ENCODE measurements around the gene B4GALT1.

Gene B4GALT1

DNA sequence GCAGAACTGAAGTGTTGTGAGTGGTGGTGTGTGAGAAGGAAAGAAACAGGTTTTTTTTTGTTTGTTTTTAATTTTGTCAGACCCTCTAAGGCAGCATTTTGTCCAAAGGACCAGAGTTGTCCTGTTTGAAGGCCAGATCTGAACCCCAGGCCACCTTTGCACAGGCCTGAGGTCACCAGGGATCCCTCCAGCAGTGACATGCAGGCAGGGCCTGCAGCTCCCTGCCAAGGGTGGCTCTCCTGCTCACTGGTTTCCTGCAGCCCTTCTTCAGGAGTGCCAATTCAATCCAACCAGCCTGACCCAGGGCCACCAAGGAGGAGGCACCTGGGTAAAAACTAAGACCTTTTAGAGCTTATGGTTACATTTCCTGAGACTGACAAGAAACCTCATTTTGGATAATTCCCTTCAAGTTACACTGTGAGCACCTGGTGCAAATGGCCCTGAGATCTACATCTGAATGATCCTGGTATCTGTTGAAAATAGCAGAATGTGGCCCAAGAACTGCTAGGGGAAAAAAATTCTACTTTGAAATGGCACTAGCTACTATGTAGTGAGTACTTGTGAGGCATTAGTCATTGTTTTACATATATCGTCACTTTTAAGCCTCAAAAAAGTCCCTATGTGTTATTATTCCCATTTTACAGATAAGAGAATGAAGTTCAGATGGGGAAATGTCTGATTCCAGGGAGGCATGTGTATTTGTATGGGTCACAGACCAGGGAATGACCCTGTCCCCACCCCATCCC is 57.1 kb downstream of the B4GALT1 start:
- TF ChIP-seq, protein P1, sequence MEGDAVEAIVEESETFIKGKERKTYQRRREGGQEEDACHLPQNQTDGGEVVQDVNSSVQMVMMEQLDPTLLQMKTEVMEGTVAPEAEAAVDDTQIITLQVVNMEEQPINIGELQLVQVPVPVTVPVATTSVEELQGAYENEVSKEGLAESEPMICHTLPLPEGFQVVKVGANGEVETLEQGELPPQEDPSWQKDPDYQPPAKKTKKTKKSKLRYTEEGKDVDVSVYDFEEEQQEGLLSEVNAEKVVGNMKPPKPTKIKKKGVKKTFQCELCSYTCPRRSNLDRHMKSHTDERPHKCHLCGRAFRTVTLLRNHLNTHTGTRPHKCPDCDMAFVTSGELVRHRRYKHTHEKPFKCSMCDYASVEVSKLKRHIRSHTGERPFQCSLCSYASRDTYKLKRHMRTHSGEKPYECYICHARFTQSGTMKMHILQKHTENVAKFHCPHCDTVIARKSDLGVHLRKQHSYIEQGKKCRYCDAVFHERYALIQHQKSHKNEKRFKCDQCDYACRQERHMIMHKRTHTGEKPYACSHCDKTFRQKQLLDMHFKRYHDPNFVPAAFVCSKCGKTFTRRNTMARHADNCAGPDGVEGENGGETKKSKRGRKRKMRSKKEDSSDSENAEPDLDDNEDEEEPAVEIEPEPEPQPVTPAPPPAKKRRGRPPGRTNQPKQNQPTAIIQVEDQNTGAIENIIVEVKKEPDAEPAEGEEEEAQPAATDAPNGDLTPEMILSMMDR (IDR thresholded peaks at IDR 0.05; ENCODE audit: borderline replicate concordance, insufficient read depth, low read depth, low read length): no peak
- H3K4me3 ChIP-seq (ENCODE audit: low read depth, low read length): no peak overlapping the region

DNA sequence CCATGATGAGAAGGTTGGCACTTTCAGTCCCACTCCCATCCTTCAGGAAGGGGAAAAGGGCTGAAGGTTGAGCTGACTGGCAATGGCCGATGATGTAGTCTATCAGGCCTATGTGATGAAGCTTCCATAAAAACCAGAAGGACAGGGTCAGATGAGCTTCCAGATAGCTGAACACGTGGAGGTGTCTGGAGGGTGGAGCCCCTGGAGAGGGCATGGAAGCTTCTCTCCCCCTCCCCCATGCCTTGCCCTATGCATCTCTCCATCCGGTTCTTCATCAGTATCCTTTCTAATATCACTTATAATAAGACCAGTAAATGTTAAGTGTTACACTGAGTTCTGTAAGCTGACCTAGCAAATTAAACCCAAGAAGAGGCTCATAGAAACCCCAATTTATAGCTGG is 58.0 kb downstream of the B4GALT1 start:
- TF ChIP-seq, protein P1 (IDR thresholded peaks at IDR 0.05; ENCODE audit: borderline replicate concordance, insufficient read depth, low read depth, low read length): no peak
- no peak overlapping the region for H3K4me3 ChIP-seq (ENCODE audit: low read depth, low read length)

DNA sequence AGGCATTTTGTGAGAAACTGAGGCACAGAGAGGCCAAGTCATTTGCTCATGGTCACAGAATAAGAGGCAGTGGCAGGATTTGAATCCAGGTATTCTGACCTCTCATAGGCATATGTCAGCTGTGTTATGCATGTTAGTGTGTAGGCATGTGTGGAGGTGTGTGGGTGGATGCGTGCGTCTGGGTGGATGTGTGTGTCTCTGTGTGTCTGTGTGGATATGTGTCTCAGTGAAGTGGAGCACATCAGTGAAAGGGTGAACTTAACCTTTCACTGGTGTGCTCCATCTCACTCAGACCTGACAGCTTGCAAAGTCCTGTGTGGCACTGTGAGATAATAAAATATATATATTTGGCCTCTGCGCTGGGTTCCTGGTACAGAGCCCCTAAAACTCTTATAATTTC is 58.7 kb downstream of the B4GALT1 start:
- TF ChIP-seq, protein P1 (IDR thresholded peaks at IDR 0.05; ENCODE audit: borderline replicate concordance, insufficient read depth, low read depth, low read length): no peak
- H3K4me3 ChIP-seq (ENCODE audit: low read depth, low read length): no peak overlapping the region

DNA sequence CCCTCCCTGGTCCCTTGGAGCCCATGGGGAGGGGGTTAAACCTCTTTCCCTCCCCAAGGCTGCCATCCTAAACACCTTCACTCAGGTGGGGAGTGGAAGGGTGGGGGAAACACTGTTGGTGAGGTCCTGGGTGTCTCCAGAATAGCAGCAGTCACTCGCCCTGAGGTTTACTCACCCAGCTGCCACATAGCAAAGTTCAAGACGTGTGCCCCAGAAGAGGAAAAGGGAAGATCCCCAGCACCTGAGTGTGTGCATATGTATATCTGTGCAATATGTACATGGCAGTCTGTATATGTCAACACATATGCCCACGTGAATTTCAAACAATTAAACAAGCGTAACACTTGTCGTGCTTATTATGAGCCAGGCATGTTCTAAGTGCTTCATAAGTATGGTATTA is 59.4 kb downstream of the B4GALT1 start:
- no peak overlapping the region for H3K4me3 ChIP-seq (ENCODE audit: low read depth, low read length)
- TF ChIP-seq, protein P1 (IDR thresholded peaks at IDR 0.05; ENCODE audit: borderline replicate concordance, insufficient read depth, low read depth, low read length): no peak

DNA sequence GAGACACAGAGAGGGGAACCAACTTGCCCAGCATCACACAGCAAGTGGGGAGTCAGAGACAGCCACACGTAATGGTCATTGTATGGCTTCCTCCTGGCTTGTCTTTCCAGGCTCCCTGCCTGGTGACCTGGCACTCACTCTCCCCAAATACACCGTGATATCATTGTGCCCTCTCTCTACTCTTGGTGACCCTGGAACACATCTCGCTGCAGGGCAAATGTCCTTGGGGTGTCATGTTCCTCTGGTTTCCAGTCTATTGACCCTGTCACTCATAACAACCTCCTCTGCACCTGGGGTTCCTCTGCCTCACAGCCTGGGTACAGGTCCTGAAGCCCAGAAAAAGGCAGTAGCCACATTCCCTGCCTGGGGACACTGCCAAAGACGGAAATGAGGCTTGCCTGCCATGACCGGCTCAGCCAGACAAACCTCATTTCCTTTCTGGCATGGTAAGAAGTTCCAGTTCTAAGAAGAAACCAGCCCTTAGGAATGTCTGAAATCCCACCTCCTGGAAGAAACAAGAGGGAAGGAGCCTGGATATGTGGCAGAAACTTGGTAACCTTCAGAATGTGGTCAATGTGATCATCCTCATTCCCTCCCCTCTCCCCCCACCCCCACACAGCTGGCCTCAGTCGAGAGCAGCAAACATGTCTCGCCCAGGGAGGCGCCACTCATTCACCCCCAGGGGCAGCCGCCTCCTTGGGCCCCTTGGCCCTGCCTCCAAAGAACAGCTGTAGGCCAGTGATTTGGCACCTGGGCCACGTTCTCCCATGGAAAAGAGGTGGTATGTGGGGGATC is 60.1 kb downstream of the B4GALT1 start:
- TF ChIP-seq, protein P1 (IDR thresholded peaks at IDR 0.05; ENCODE audit: borderline replicate concordance, insufficient read depth, low read depth, low read length): no peak
- H3K4me3 ChIP-seq (ENCODE audit: low read depth, low read length): no peak overlapping the region

DNA sequence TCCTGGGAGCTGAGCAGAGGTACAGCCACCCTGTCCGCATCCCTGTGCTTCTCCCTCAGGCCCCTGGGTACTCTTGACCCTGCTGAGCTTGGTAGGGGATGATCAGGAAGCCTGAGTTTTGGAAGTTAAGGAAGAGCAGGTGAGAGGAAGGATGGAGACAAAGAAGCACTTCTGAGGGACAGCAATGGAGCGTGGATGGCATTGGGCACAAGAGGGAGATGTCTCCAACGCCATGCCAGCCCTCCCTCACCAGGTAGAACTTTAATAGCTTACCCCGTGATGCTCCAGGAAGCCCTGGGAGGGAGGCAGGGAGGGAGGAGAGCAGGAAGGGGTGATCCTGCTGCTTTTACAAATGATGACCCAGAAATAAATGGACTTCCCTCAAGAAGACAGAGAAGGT is 60.8 kb downstream of the B4GALT1 start:
- no peak overlapping the region for H3K4me3 ChIP-seq (ENCODE audit: low read depth, low read length)
- TF ChIP-seq, protein P1 (IDR thresholded peaks at IDR 0.05; ENCODE audit: borderline replicate concordance, insufficient read depth, low read depth, low read length): no peak

DNA sequence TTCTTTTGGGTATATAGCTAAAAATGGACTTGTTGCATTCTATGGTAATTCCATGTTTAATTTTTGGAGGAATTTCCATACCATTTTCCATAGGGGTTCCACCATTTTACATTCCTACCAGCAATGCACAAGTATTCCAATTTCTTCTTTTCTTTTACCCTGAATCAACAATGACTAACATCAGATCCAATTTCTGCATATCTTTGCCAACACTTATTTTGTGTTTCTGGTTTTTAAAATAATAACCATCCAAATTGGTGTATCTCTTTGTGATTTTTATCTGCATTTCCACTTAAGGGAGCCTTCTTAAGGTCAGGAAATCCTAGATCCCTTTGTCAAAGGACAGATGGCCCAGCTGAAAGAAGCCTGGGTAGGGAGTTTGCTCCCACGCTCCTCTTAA is 61.2 kb downstream of the B4GALT1 start:
- no peak overlapping the region for H3K4me3 ChIP-seq (ENCODE audit: low read depth, low read length)
- TF ChIP-seq, protein P1 (IDR thresholded peaks at IDR 0.05; ENCODE audit: borderline replicate concordance, insufficient read depth, low read depth, low read length): no peak

Data from GM12875 (cell line).